ENCODE measurements around the gene ORM2. TPM values are rescaled to one million over a fixed set of nuclear protein-coding genes. Genes with fewer than 3 reads are reported as not detected.

ORM2 gene
- total and polyA plus RNA-seq, 2 of the 8 experiments (the other 6 are each of a cell fraction or from before 2014, with no cell fraction given): 1.3 TPM; not detected in 1

DNA sequence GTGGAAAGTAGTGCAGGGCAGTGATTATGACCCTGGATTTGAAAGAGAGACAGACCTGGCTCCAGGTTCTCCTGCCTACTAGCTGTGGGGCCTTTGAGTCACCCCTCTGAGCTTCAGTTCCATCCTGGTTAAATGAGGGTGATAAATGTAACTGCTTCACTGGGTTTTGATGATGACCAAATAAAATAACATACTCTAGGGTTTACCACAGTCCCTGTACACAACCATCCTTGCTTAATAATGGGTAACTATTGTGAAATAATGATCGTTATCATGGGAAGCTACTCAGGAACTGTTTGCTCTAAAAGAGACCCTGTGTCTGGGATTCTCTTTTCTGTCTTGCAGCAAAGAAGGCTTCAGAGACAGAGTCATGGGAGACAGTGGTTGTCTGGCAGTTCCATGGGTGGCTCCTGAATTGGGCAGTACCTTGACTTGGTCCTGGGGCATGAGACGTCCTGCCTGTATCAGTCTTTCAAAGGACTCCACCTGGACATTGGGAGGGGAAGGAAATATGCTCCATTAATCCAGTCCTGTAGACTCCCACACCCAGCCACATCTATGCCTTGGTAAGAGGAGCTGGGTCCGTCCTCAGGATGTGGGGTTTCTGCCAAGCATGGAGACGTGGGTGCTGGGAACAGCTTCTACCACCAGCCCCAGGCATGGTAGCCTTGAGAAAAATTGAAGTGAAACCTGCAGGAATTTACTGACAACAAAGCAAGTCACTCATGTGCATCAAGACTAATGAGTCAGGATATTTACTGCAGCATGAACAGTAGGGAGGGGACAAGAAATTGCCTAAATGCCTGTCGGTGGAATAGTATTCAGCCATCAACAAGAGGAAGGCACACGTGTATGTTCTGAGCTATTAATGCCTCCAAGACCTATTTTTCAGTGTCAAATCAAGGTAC is 34.7 kb downstream of the ORM2 start:
- H3K36me3 ChIP-seq (ENCODE audit: control insufficient read depth in 2 of 4, insufficient read depth in 4 of 4, low read length in 3 of 4): peaks cover 10 to 62% (median 43%) of the 10 kb centered on the region in 4 experiments
- no peak overlapping the region for H3K4ac ChIP-seq (replicated peaks; ENCODE audit: insufficient read length, low read depth, low read length)
- H2BK15ac ChIP-seq (ENCODE audit: low read length): no peak overlapping the region
- H3K4me1 ChIP-seq (replicated peaks in 1 of 4; ENCODE audit: control insufficient read depth in 3 of 4, insufficient read depth in 4 of 4, low read length in 3 of 4): peaks cover 0 to 6% (median 2%) of the 10 kb centered on the region in 4 experiments; a peak in 4 of 7 replicates
- WGBS, 2 experiments (ENCODE audit: extremely low coverage in 1 of 2, insufficient coverage in 1 of 2, insufficient read length in 1 of 2, insufficient replicate concordance in 2 of 2, low coverage in 1 of 2, low lambda C conversion rate in 2 of 2, missing lambda C conversion rate in 1 of 2): 85% methylated on average over 6 of the region's 6 CpGs; no CpG with 5 or more reads in 1 of the 2 experiments
- no peak overlapping the region for H2AK5ac ChIP-seq (ENCODE audit: low read depth, low read length)
- no peak overlapping the region for H2BK20ac ChIP-seq (ENCODE audit: low read length)
- H2BK12ac ChIP-seq (ENCODE audit: low read depth, low read length): no peak overlapping the region
- H4K5ac ChIP-seq (ENCODE audit: insufficient read length, low read depth, low read length): no peak overlapping the region
- CTCF ChIA-PET (ENCODE audit: partially characterized antibody): interaction anchor here (0.7 to 1.4 kb wide), 6 partner anchors 15 to 123 kb away, joined by 3 to 7 read pairs (median 4); no protein-coding TSS in a partner anchor
- H3K79me1 ChIP-seq (ENCODE audit: low read depth, low read length): no peaks in the 10 kb centered on the region
- H2AFZ ChIP-seq (ENCODE audit: low read length): no peak overlapping the region
- DNase-seq (ENCODE audit: low read depth in 1 of 2, low spot score in 2 of 2) (no peak), FAIRE-seq (no peak)
- no peak overlapping the region for H3K56ac ChIP-seq (replicated peaks; ENCODE audit: insufficient read length, low read depth, low read length)
- no peaks in the 10 kb centered on the region for H3K27me3 ChIP-seq (replicated peaks in 1 of 4; ENCODE audit: control insufficient read depth in 3 of 4, extremely low read depth in 1 of 4, insufficient read depth in 3 of 4, low read length in 3 of 4)
- H4K91ac ChIP-seq (replicated peaks; ENCODE audit: insufficient read length, low read length): no peak overlapping the region
- no peaks in the 10 kb centered on the region for H3K9me3 ChIP-seq (ENCODE audit: insufficient read depth in 2 of 2, low read depth in 1 of 2, low read length in 1 of 2)
- no peak overlapping the region for H3K27ac ChIP-seq (ENCODE audit: low read depth, low read length)
- no peak overlapping the region for H2BK120ac ChIP-seq (replicated peaks; ENCODE audit: low read depth, low read length)
- no peak overlapping the region for H4K8ac ChIP-seq (ENCODE audit: extremely low read depth, insufficient read depth, low read length)
- no peak overlapping the region for H2BK5ac ChIP-seq (ENCODE audit: low read depth, low read length)
- no peaks in the 10 kb centered on the region for H3K79me2 ChIP-seq (ENCODE audit: control insufficient read depth in 1 of 2, insufficient read depth in 2 of 2, low read length in 2 of 2)
- no peak overlapping the region for H3K9ac ChIP-seq (replicated peaks in 1 of 4; ENCODE audit: extremely low read depth in 1 of 4, low read depth in 3 of 4, low read length in 3 of 4)
- H3K4me3 ChIP-seq (ENCODE audit: extremely low read depth in 1 of 4, insufficient read depth in 2 of 4, low read depth in 3 of 4, low read length in 4 of 4): no peak overlapping the region
- POLR2A ChIA-PET (ENCODE audit: partially characterized antibody): interaction anchor here (1.0 to 1.4 kb wide), 3 partner anchors 13 to 21 kb away, joined by 3 to 5 read pairs (median 3); no protein-coding TSS in a partner anchor
- H3K4me2 ChIP-seq (ENCODE audit: insufficient read depth in 1 of 2, low read depth in 2 of 2, low read length in 2 of 2): no peak overlapping the region
- H3K18ac ChIP-seq (ENCODE audit: extremely low read depth, low read length): no peak overlapping the region
- H4K20me1 ChIP-seq (replicated peaks in 1 of 2; ENCODE audit: control insufficient read depth in 1 of 2, insufficient read depth in 2 of 2, low read length in 2 of 2): peaks cover 0 to 5% of the 10 kb centered on the region in 2 experiments
- no peak overlapping the region for H3K14ac ChIP-seq (ENCODE audit: insufficient read length)
- H3K23me2 ChIP-seq (ENCODE audit: low read depth, low read length): peaks cover under 1% of the 10 kb centered on the region; the same call in 1 of the 2 replicates
- H3K23ac ChIP-seq (ENCODE audit: insufficient read length): no peak overlapping the region
- TF ChIP-seq CREB1 (IDR thresholded peaks at IDR 0.05) (no peak), CHD1 (IDR thresholded peaks at IDR 0.05; ENCODE audit: low read depth, low read length) (no peak), SP2 (IDR thresholded peaks at IDR 0.05; ENCODE audit: low read length) (no peak), EGR1 (IDR thresholded peaks at IDR 0.05; ENCODE audit: borderline replicate concordance, low read depth, low read length) (no peak), BCL11A (IDR thresholded peaks at IDR 0.05; ENCODE audit: low read depth in 2 of 2, low read length in 2 of 2) (no peak), CBX8 (IDR thresholded peaks at IDR 0.05; ENCODE audit: borderline replicate concordance, low read depth, low read length) (no peak), CTBP2 (IDR thresholded peaks at IDR 0.05; ENCODE audit: borderline replicate concordance, insufficient read depth, insufficient read length, low read length) (no peak), ASH2L (IDR thresholded peaks at IDR 0.05; ENCODE audit: low read length) (no peak), BACH1 (IDR thresholded peaks at IDR 0.05; ENCODE audit: low read length) (no peak), TBP (IDR thresholded peaks at IDR 0.05; ENCODE audit: low read depth, low read length) (no peak)
- TF ChIP-seq, protein P1, sequence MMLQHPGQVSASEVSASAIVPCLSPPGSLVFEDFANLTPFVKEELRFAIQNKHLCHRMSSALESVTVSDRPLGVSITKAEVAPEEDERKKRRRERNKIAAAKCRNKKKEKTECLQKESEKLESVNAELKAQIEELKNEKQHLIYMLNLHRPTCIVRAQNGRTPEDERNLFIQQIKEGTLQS (IDR thresholded peaks at IDR 0.05; ENCODE audit: insufficient read depth, low read depth, low read length): no peak
